ENCODE measurements around the gene UNC13D.

Gene UNC13D

DNA sequence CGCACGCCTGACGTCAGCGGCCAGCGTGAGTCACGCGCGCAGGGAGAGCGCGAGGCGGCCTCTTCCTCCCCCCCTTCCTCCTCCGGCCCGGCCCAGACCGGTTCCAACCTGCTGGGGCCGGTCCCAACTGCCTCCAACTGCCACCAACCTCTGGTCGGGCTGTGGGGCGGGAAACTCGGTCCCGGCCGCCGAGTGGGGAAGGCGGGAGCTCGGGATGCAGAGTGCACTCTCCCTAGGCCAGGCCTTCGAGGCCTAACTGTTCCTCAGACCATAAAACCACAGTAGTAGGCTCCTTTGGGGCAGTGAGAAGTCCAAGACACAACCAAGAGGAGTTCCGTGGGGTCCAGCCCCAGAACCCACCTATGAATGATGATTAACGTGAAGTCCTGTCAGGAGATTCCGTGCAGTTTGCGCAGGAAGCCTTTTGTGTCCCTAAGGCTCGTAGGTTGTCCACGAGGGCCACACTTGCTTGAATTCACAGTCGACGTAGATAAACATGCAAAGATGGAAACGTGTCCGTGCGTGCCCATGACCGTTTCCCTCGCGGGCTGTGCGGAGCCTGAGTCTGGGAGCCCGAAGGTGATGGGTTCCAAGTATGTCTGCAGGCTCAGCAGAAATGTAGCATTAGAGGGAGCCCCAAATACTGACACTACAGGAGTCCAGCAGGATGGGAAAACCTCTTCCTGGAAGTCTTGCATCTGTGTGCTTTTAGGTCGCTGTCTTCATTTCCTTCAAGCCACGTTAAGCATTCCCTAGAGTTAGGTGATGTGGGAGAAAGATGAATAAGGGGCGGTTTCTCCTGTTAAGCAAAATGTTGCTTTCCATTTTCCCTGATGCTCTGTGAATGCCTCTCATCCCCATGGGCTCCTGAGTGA, 59.0 kb downstream of the UNC13D start:
- H3K27me3 ChIP-seq (ENCODE audit: insufficient read depth, insufficient read length), result no peaks in the 10 kb centered on the region
- peak; percentile 52 for DNase-seq (ENCODE audit: low read depth, low spot score)
- H3K4me1 ChIP-seq (ENCODE audit: insufficient read depth, insufficient read length), result no peaks in the 10 kb centered on the region
- H3K4me3 ChIP-seq (ENCODE audit: insufficient read length, low read depth), result peak overlapping the region; percentile 71
- peaks cover 5% of the 10 kb centered on the region for H3K36me3 ChIP-seq (ENCODE audit: insufficient read depth, insufficient read length, low read length)
- H3K9ac ChIP-seq (ENCODE audit: insufficient read length, low read depth), result peak overlapping the region; percentile 95
- H3K9me3 ChIP-seq (ENCODE audit: insufficient read depth, low read length), result no peaks in the 10 kb centered on the region
- TF ChIP-seq YY1 (IDR thresholded peaks at IDR 0.05; ENCODE audit: insufficient read depth, insufficient read length) (no peak), SUZ12 (IDR thresholded peaks at IDR 0.05; ENCODE audit: extremely low read depth, insufficient read depth, insufficient read length) (no peak), ZNF274 (IDR thresholded peaks at IDR 0.05; ENCODE audit: low read depth, low read length) (no peak)

DNA sequence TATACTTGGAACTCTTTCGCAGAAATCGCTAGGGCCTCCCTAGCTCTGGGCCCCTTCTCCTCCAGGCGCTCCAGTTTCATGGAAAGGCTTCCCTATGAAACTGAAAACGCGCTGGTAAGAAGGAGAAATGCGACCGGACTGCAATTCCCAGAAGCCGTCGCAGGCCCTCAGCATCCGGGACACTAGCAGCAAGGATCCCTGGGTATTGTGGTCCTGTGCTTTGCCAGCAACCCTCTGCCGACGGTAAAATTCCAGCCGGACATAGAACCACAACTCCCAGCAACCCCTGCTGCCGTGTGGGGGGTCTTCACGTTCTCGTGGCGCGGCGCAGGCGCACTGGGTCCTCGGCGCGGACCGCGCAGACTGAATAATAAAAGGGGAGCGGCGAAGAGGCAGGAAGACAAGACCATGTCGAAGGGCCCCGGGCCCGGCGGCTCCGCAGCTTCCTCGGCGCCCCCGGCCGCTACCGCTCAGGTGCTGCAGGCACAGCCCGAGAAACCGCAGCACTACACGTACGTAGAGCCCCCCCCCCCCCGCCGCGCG, 59.7 kb downstream of the UNC13D start, which contains the start of gene UNK:
Gene UNK, plus strand, starts transcription at position 334 of the 543 bp plus-strand sequence. Its CDS starts 75 bp downstream, at position 409.
- peak within 1 kb of the TSS; percentile 95 for H3K9ac ChIP-seq (ENCODE audit: insufficient read length, low read depth)

GRCh38 chr17:75783803-75784472, 60.3 kb downstream of the UNC13D start:
- peaks cover 7% of the 10 kb centered on the region for H3K36me3 ChIP-seq (ENCODE audit: insufficient read depth, insufficient read length, low read length)
- no peak for TF ChIP-seq SUZ12 (IDR thresholded peaks at IDR 0.05; ENCODE audit: extremely low read depth, insufficient read depth, insufficient read length)
- H3K4me1 ChIP-seq (ENCODE audit: insufficient read depth, insufficient read length), result no peaks in the 10 kb centered on the region
- H3K4me3 ChIP-seq (ENCODE audit: insufficient read length, low read depth), result peak overlapping the region; percentile 27
- peak overlapping the region; percentile 59 for H3K9ac ChIP-seq (ENCODE audit: insufficient read length, low read depth)
- no peaks in the 10 kb centered on the region for H3K27me3 ChIP-seq (ENCODE audit: insufficient read depth, insufficient read length)
- no peaks in the 10 kb centered on the region for H3K9me3 ChIP-seq (ENCODE audit: insufficient read depth, low read length)
- DNase-seq (ENCODE audit: low read depth, low spot score), result no peak

More for the DNA sequence above, 59.7 kb downstream of the UNC13D start, which contains the start of gene UNK:
- peak; percentile 96 for DNase-seq (ENCODE audit: low read depth, low spot score)
- Histone ChIP-seq H3K27me3 (ENCODE audit: insufficient read depth, insufficient read length) (no peaks in the 10 kb centered on the region), H3K9me3 (ENCODE audit: insufficient read depth, low read length) (no peaks in the 10 kb centered on the region), H3K36me3 (ENCODE audit: insufficient read depth, insufficient read length, low read length) (peaks cover 5% of the 10 kb centered on the region), H3K4me3 (ENCODE audit: insufficient read length, low read depth) (peak within 1 kb of the TSS; percentile 71), H3K4me1 (ENCODE audit: insufficient read depth, insufficient read length) (no peaks in the 10 kb centered on the region)
- TF ChIP-seq YY1 (IDR thresholded peaks at IDR 0.05; ENCODE audit: insufficient read depth, insufficient read length), result no peak

DNA sequence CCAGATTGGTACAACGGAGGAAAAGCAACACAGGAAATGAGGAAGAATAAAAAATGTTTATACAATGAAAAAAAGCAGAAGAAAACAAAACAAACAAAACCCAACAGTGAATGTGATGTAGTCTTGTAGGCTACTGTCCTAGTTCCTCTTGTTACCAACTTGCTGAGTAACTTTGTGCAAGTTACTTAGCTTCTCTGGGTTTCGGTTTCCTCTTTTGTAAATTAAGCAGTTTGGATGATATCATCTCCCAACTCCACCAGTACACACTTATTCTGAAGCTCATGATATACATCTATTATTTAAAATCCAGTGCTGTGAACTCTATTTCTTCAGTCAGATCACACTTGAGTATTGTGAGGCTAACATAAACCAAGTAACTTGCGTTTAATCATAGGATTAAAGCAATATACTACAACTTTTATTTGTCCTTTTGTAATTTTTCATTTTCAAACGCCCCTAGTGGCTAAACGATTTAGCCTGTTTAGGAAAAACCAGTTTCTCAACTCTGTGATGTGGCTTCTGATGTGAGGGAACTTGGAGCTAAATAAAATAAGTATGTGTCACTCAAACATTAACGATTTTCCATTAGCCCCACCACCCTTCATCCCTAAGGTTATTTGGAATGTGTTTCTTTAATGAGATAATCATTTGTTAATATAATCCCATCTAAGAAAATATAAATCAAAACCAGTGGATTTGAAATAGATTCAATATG, 61.0 kb downstream of the UNC13D start:
- no peaks in the 10 kb centered on the region for H3K27me3 ChIP-seq (ENCODE audit: insufficient read depth, insufficient read length)
- H3K36me3 ChIP-seq (ENCODE audit: insufficient read depth, insufficient read length, low read length), result peaks cover 14% of the 10 kb centered on the region
- no peak overlapping the region for H3K4me3 ChIP-seq (ENCODE audit: insufficient read length, low read depth)
- DNase-seq (ENCODE audit: low read depth, low spot score), result no peak
- no peaks in the 10 kb centered on the region for H3K9me3 ChIP-seq (ENCODE audit: insufficient read depth, low read length)
- no peaks in the 10 kb centered on the region for H3K4me1 ChIP-seq (ENCODE audit: insufficient read depth, insufficient read length)
- H3K9ac ChIP-seq (ENCODE audit: insufficient read length, low read depth), result no peak overlapping the region
- no peak for TF ChIP-seq ZNF274 (IDR thresholded peaks at IDR 0.05; ENCODE audit: low read depth, low read length)
- no peak for TF ChIP-seq YY1 (IDR thresholded peaks at IDR 0.05; ENCODE audit: insufficient read depth, insufficient read length)

DNA sequence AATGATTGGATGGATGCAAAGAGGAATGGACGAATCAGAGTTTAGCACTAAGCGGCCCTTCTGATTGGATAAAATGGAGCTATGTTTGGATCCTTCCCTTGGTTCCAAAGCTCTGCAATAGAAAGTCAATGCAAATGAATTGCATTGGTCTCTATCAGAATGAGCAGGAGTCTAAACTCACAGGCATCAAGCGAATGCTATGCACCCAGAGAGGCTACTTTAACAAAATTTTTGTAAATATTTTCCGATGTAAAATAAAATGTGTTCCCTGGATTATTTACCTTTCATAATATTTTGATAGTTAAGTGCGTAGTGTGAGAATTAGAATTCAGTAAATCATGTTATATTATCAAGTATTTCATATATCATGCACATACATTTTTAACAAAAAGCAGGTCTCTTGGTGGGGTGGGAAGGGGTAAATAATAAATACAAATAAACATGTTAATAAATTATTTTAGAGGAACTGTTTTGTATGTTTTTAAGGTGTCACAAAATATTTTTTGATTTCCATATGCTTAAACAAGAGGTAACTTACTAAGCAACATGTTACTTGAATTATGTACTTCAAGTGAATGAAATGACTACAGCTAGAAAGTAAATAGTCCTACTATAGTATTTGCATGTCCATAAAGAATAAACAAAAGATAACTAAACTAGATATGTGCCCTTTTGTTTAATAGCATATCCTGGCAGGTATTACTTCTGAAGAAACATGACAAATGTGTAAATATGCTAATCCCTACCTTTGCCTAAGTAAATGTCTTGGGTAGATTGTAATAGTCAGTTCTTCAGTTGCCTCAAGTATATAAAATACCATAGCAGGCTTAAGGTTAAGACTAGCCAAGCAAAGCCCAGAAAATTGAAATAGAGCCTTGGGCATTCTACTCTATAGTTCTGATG, 64.0 kb downstream of the UNC13D start:
- peaks cover 2% of the 10 kb centered on the region for H3K4me1 ChIP-seq (ENCODE audit: insufficient read depth, insufficient read length)
- H3K27me3 ChIP-seq (ENCODE audit: insufficient read depth, insufficient read length), result no peaks in the 10 kb centered on the region
- TF ChIP-seq SUZ12 (IDR thresholded peaks at IDR 0.05; ENCODE audit: extremely low read depth, insufficient read depth, insufficient read length), result no peak
- TF ChIP-seq ZNF274 (IDR thresholded peaks at IDR 0.05; ENCODE audit: low read depth, low read length), result no peak
- TF ChIP-seq YY1 (IDR thresholded peaks at IDR 0.05; ENCODE audit: insufficient read depth, insufficient read length), result no peak

DNA sequence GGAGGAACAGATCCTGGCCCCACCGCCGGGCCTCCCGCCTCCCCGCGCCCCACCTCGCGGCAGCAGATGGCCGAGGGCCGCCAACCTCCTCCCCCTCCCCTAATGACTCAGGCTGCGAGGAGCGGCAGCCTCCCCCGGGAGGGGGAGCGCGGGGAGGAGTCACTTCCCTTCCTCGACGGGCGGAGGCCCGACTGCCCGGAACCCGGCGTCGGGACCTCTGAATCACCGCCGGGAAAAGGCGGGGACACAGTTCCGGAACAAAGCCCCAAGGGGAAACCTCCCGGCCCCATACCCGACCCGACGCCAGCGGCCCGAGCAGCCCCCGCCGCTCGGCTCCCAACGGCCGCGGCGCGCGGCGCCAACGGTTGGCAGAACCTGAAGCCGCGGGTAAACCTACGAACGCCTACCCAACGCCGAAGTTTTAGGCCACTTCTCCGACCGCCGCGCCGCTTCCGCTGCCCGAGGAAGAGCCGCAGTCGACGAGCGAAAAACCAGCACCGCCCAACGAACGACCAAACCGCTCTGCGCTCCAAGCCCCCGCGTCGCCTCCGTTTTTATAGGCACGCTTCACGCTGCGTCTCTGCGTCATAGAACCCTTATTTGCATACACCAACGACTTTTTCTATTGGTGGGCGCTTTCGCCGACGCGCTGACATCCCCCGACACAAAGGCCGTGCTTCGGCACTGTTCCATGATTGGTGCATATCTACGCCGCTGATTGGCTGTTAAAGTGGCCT, 64.8 kb downstream of the UNC13D start:
- Histone ChIP-seq H3K4me1 (ENCODE audit: insufficient read depth, insufficient read length) (peaks cover 8% of the 10 kb centered on the region), H3K9me3 (ENCODE audit: insufficient read depth, low read length) (no peaks in the 10 kb centered on the region), H3K4me3 (ENCODE audit: insufficient read length, low read depth) (peak overlapping the region; percentile 99), H3K27me3 (ENCODE audit: insufficient read depth, insufficient read length) (no peaks in the 10 kb centered on the region), H3K36me3 (ENCODE audit: insufficient read depth, insufficient read length, low read length) (peaks cover 37% of the 10 kb centered on the region), H3K9ac (ENCODE audit: insufficient read length, low read depth) (peak overlapping the region; percentile 99)
- peak; percentile 97 for DNase-seq (ENCODE audit: low read depth, low spot score)
- TF ChIP-seq ZNF274 (IDR thresholded peaks at IDR 0.05; ENCODE audit: low read depth, low read length) (no peak), YY1 (IDR thresholded peaks at IDR 0.05; ENCODE audit: insufficient read depth, insufficient read length) (no peak), SUZ12 (IDR thresholded peaks at IDR 0.05; ENCODE audit: extremely low read depth, insufficient read depth, insufficient read length) (no peak)

More for the DNA sequence above, 64.0 kb downstream of the UNC13D start:
- Histone ChIP-seq H3K36me3 (ENCODE audit: insufficient read depth, insufficient read length, low read length) (peaks cover 32% of the 10 kb centered on the region), H3K9me3 (ENCODE audit: insufficient read depth, low read length) (no peaks in the 10 kb centered on the region), H3K9ac (ENCODE audit: insufficient read length, low read depth) (no peak overlapping the region), H3K4me3 (ENCODE audit: insufficient read length, low read depth) (no peak overlapping the region)
- no peak for DNase-seq (ENCODE audit: low read depth, low spot score)
